IPS DF 4.7 (cell line): Measurements from ENCODE around the gene ALG14.
A peak's percentile ranks its signal among the peaks of the same experiment; 100 is the strongest.

ENCODE experiments used
- DNase-seq: peaks from one replicate; pipeline ENCODE4 v3.0.0-alpha.2; 2013; ENCODE audit warnings: low spot score; ENCODE audit errors: extremely low read depth

Gene ALG14

GRCh38 chr1:94931254-94931841 is 141.4 kb downstream of the ALG14 start:
- no peak for DNase-seq

- DNase-seq, result no peak
Observed at GRCh38 chr1:94929351-94930217, 143.2 kb downstream of the ALG14 start.

GRCh38 chr1:94928293-94928939 is 144.3 kb downstream of the ALG14 start:
- DNase-seq, result no peak

- DNase-seq, result no peak
Observed at GRCh38 chr1:94927405-94928175, 145.2 kb downstream of the ALG14 start.

GRCh38 chr1:94926915-94927404 is 145.8 kb downstream of the ALG14 start, which contains the start of gene CNN3:
TSS of gene CNN3 (minus strand) at chr1:94927110. CDS start at chr1:94926894, 216 bp downstream.
- DNase-seq, result no peak

- DNase-seq, result no peak
Observed at GRCh38 chr1:94926126-94926914, 146.4 kb downstream of the ALG14 start.

GRCh38 chr1:94925561-94926125 is 147.1 kb downstream of the ALG14 start:
- peak; percentile 86 for DNase-seq

GRCh38 chr1:94925004-94925403 is 147.7 kb downstream of the ALG14 start:
- DNase-seq, result no peak
